T-helper 17 cell (primary cell): Measurements from ENCODE around the gene PCDHAC1. TPM values are rescaled to one million over a fixed set of nuclear protein-coding genes. Genes with fewer than 3 reads are reported as not detected.

Experiments
- ATAC-seq: fragments of 150-1000 bp; cut with Tn5 transposase; 2 replicates; pipeline ENCODE4 v1.10.0; 2021; ENCODE audit warnings: mild to moderate bottlenecking, moderate library complexity
- DNase-seq, 3 donors: peaks; one replicate each; pipeline versions ENCODE4 v3.0.0 to v3.0.0-alpha.2; 2020 to 2021
- H3K9me3 ChIP-seq: one replicate; pipeline ENCODE4 v1.7.0; 2013; ENCODE audit warnings: low read length, mild to moderate bottlenecking; ENCODE audit not compliant: control insufficient read depth, poor library complexity, severe bottlenecking
- H3K27ac Mint-ChIP-seq: one replicate; pipeline ENCODE4 v1.8.0; 2022; ENCODE audit warnings: mild to moderate bottlenecking, moderate library complexity, mixed read lengths
- H3K27me3 Mint-ChIP-seq: one replicate; pipeline ENCODE4 v1.8.0; 2022; ENCODE audit warnings: mixed read lengths
- H3K36me3 Mint-ChIP-seq: one replicate; pipeline ENCODE4 v1.8.0; 2022; ENCODE audit warnings: low read depth, mixed read lengths
- H3K4me1 Mint-ChIP-seq: one replicate; pipeline ENCODE4 v1.8.0; 2022; ENCODE audit warnings: mild to moderate bottlenecking, mixed read lengths
- H3K4me3 Mint-ChIP-seq: one replicate; pipeline ENCODE4 v1.8.0; 2022; ENCODE audit warnings: mild to moderate bottlenecking, moderate library complexity, mixed read lengths
- total RNA-seq, 4 donors: library from RNA in 2 of 4; stranded (reverse) in 2 of 4; gene quantifications; one replicate each; pipeline ENCODE4 v1.2.3 and lab custom pipeline; 2022 to 2026

The PCDHAC1 gene
- total RNA-seq, 2 donors from 2014 or later = not detected

DNA sequence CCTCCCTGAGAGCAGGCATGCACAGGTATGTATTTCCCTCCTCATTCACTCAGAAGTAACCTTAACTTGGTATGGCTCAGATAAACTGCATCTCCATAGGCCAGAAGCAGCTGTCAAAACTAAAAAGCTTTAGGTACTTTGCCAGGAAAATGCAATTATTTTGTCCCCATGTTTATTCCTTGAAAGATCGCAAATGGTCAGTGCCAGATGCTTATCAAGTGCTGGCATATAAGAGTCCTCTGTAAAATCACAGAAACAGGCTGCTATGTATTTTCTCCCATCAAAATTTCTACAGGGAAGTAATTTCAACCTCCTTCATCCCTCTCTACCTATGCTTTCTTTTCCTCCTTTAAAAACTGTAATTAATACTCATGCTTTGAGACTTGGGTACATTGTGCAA, 52.9 kb downstream of the PCDHAC1 start:
- Mint-ChIP-seq H3K4me1 (no peaks in the 10 kb centered on the region), H3K36me3 (no peaks in the 10 kb centered on the region), H3K27me3 (peaks cover 12% of the 10 kb centered on the region), H3K27ac (no peak overlapping the region), H3K4me3 (no peak overlapping the region)
- no peaks in the 10 kb centered on the region for H3K9me3 ChIP-seq
- DNase-seq = no peak
- ATAC-seq = no peak

Other genes starting within 250 kb of the PCDHAC1 start
- 10 to 100 TPM; 44.8 to 49.3 TPM for gene HARS1, start 234.9 kb upstream of the PCDHAC1 start, total RNA-seq
- 10 to 100 TPM; 33.5 to 34.9 TPM for gene HARS2, start 234.8 kb upstream of the PCDHAC1 start, total RNA-seq
- gene ZMAT2, start 225.9 kb upstream of the PCDHAC1 start, total RNA-seq = 10 to 100 TPM; 40.9 to 41.5 TPM
- gene PCDHA1, start 140.2 kb upstream of the PCDHAC1 start, total RNA-seq = not detected
- gene PCDHA2, start 131.4 kb upstream of the PCDHAC1 start, total RNA-seq = not detected
- gene PCDHA3, start 125.2 kb upstream of the PCDHAC1 start, total RNA-seq = not detected
- gene PCDHA4, start 119.2 kb upstream of the PCDHAC1 start, total RNA-seq = not detected
- not detected for gene PCDHA5, start 104.7 kb upstream of the PCDHAC1 start, total RNA-seq
- not detected for gene PCDHA6, start 98.3 kb upstream of the PCDHAC1 start, total RNA-seq
- not detected for gene PCDHA7, start 92.0 kb upstream of the PCDHAC1 start, total RNA-seq
- not detected for gene PCDHA8, start 85.1 kb upstream of the PCDHAC1 start, total RNA-seq
- gene PCDHA9, start 77.9 kb upstream of the PCDHAC1 start, total RNA-seq = not detected
- gene PCDHA10, start 70.4 kb upstream of the PCDHAC1 start, total RNA-seq = not detected
- not detected for gene PCDHA11, start 57.3 kb upstream of the PCDHAC1 start, total RNA-seq
- gene PCDHA12, start 51.0 kb upstream of the PCDHAC1 start, total RNA-seq = not detected
- not detected for gene PCDHA13, start 44.2 kb upstream of the PCDHAC1 start, total RNA-seq
- not detected for gene PCDHAC2, start 40.2 kb downstream of the PCDHAC1 start, total RNA-seq
- not detected for gene PCDHB1, start 125.1 kb downstream of the PCDHAC1 start, total RNA-seq
- under 1 TPM; 0.13 to 0.25 TPM for gene PCDHB2, start 168.3 kb downstream of the PCDHAC1 start, total RNA-seq
- gene PCDHB3, start 174.2 kb downstream of the PCDHAC1 start, total RNA-seq = not detected
- gene PCDHB4, start 195.5 kb downstream of the PCDHAC1 start, total RNA-seq = not detected
- under 1 TPM; 0.12 to 0.34 TPM for gene PCDHB5, start 208.9 kb downstream of the PCDHAC1 start, total RNA-seq
- gene PCDHB6, start 223.8 kb downstream of the PCDHAC1 start, total RNA-seq = not detected
- not detected for gene PCDHB7, start 246.3 kb downstream of the PCDHAC1 start, total RNA-seq